Activated CD4-positive, alpha-beta T cell treated with anti-CD3 and anti-CD28 coated beads, Interleukin-2, amount 50 U/mL, for 24 hours (primary cell): Measurements from ENCODE around the gene CCDC148.

Source experiments
- DNase-seq, 2 donors: peaks; one replicate each; pipeline ENCODE4 v3.0.0-alpha.2; 2020; ENCODE audit warnings: low read depth in 1 of 2, low spot score in 1 of 2

The CCDC148 gene

DNA sequence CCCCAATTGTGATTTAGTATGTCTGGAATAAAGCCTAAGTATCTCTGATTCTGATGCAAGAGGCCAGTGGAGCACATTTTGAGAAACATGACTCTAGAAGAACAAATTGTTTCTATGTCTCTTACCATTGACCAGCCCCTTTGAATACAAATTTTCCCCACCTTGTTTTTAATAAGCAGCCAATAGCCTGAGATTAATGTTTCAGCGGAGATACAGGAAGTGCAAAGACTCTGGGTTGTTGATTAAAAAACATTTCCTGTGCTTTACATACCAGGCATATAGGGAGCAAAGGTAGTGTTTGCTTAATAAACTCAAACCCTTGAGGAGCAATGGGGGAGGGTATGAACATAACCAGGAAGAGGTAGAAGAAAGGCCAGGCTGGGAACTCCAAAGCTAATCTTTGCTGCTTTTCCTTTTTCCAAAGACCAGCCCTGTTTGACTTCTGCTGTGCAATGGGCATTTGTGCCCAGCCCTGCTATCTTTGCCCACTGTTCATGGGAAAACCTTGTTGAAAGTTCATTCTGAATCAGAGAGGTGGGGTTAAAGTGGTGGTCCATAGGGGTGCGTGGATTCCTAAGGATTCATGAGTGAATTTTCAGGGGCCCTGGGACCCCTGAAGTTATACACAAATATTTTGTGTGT, 325.6 kb downstream of the CCDC148 start:
- no peak for DNase-seq

DNA sequence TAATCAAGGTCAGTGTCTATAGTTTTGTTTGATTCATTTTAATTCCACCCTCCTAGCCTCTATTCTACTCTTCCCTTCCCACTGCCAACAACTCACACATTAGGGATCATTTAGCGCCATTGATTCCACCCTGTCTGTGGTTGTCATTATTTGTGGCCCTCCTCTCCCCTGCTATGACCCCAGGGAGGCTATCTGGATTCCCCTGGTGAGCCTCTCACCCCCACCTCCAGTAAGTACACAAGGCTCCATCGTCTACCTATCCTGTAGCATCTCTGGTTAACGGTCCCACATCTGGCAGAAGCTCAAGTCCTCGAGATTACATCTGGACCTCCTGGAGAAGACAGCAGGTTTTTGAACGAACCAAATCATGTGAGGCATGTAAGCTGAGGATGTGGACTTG, 327.5 kb downstream of the CCDC148 start:
- no peak for DNase-seq

DNA sequence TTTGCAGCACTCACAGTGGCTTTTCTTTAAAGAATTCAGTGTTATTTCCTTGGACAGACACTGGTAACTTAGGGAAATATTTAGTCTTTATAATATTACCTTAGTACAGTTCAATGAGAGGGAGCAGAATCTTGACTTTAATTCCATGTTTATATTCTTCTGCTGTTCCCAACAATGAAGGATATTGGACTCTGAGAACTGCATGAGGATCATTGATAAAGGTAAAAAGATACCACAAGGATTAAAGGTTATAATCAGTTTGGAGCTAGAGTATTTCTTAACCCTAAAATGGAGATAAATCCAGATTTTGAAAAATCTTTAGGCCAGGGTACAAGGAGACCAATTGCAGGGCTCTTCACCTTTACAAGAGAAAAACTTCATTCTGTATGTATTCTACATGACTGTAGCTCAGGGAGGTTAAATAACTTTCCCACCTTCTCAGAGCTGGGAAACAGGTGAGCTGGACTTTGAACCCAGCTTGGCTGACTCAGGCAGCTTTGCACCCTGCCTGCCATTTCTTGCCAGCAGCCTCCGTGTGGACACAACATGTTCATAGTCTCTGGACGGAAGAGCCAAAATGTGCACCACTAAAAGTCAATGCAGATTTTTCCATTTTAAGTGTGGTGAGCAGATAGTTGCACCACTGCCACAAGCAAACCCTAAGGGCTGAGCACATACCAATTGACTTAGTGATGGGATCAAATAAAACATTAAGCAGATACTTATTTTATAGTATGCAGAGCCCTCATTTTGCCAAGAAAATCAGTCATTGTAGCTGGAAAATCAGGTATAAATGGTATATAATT, 328.2 kb downstream of the CCDC148 start:
- no peak for DNase-seq

DNA sequence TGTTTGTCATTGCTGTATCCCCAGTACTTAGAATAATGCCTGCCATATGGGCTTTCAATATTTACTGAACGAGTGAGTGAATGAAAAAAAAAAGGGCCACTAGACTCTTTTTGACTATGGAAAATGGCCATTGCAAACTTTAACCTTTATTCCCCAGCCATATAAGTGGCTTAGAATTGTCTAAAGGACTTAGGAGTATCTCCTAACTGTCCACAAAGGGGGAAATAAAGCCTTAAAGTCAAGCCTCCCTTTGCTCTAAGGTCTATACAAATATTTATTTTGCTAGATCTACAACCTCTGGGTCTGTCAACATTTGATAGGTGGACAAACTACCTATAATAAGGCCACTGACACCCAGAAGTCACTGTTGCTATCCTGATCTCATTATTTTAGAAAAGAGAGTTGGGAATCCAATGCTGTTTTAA, 329.2 kb downstream of the CCDC148 start:
- no peak for DNase-seq

DNA sequence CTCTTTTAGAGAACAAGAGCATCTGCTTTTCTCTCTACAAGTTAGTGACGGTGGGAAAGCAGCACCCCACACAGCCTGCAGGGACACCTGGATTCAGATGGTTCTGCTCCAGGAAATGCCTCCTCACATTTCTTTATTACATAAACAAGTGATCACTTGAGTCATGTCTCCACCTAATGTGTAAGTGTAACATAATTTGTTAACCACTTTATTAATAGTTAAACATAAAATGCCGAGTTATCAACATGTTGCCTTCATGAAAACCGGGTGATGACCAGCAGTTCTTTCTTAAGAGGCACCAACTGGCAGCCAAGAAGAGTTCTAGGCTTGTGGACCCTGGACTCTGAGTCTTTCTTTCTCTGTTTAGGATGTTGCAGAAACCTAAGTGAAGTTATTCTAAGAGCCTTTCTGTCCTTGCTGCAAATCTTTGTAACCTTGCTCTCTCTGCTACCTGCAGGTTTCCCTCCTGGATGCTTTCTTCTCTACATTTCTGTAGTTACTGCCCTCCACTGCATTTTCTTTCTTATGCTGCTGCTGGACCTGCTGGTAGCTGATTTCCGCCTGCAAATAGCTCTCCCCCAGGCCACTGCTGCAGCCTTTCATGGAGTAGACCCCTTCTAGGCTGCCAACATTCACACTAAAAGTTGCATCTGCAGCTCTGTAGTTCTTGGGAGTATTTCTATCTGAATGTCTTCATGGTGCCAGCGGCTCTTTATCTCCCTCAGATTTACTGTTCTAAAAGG, 330.6 kb downstream of the CCDC148 start:
- DNase-seq, result no peak

DNA sequence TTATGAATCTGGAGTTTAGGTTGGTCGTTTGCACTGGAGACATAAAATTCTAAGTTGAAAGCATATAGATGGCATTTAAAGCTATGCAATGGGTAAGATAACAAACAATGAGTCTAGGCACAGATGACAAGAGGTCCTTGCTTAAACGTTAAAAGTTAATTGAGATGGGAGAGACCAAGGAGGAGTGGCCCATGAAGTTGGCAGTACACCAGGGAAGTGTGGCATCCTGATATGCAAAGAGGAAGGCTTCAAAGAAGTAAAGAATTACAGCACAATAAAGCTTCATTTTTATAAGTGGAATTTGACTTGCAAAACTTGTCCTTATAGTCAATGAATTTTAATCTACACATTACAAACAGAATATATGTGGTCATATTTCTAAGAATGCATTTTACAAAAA, 331.7 kb downstream of the CCDC148 start:
- DNase-seq, result no peak
